H9 (cell line): ENCODE data around the gene GPI. TPM values are rescaled to one million over a fixed set of nuclear protein-coding genes. Genes with fewer than 3 reads are reported as not detected.

ENCODE experiments used
- DNase-seq: peaks from one replicate; pipeline ENCODE4 v3.0.0-alpha.2; 2017
- H2AFZ ChIP-seq: one replicate; pipeline ENCODE4 v1.6.1; 2013; ENCODE audit warnings: mild to moderate bottlenecking, low read length, control low read depth, moderate library complexity
- H2AK5ac ChIP-seq: 2 replicates; pipeline ENCODE4 v1.6.1; 2013; ENCODE audit warnings: low read length, control low read depth, mixed read lengths; ENCODE audit not compliant: insufficient read length
- H2BK120ac ChIP-seq: one replicate; pipeline ENCODE4 v1.6.1; 2013; ENCODE audit warnings: low read depth, mild to moderate bottlenecking, low read length, control low read depth, inconsistent platforms; ENCODE audit not compliant: poor library complexity, severe bottlenecking
- H2BK12ac ChIP-seq: 2 replicates; pipeline ENCODE4 v1.6.1; 2013; ENCODE audit warnings: low read length, control low read depth, mixed read lengths, low read depth; ENCODE audit not compliant: insufficient read length
- H2BK15ac ChIP-seq: 2 replicates; pipeline ENCODE4 v1.6.1; 2013; ENCODE audit warnings: low read depth, low read length, control low read depth
- H2BK20ac ChIP-seq: one replicate; pipeline ENCODE4 v1.6.1; 2013; ENCODE audit warnings: low read depth, mild to moderate bottlenecking, low read length, control low read depth, inconsistent platforms; ENCODE audit not compliant: poor library complexity, severe bottlenecking
- H2BK5ac ChIP-seq: 2 replicates; pipeline ENCODE4 v1.6.1; 2013; ENCODE audit warnings: low read length, control low read depth, mixed read lengths; ENCODE audit not compliant: insufficient read length
- H3K14ac ChIP-seq: 2 replicates; pipeline ENCODE4 v1.6.1; 2013; ENCODE audit warnings: low read length, control low read depth; ENCODE audit not compliant: insufficient read depth
- H3K18ac ChIP-seq: 2 replicates; pipeline ENCODE4 v1.6.1; 2013; ENCODE audit warnings: low read depth, mild to moderate bottlenecking, mixed read lengths, low read length, control low read depth; ENCODE audit not compliant: insufficient read length
- H3K23ac ChIP-seq: 2 replicates; pipeline ENCODE4 v1.6.1; 2013; ENCODE audit warnings: low read length, control low read depth, mixed read lengths, low read depth; ENCODE audit not compliant: insufficient read length
- H3K23me2 ChIP-seq: 2 replicates; pipeline ENCODE4 v1.6.1; 2013; ENCODE audit warnings: low read depth, mild to moderate bottlenecking, mixed read lengths, low read length, control low read depth; ENCODE audit not compliant: insufficient read length, poor library complexity, severe bottlenecking
- H3K27ac ChIP-seq: 2 replicates; pipeline ENCODE4 v1.5.1; 2013; ENCODE audit warnings: low read length, control low read depth, mixed read lengths, low read depth; ENCODE audit not compliant: insufficient read length
- H3K27me3 ChIP-seq: 2 replicates; pipeline ENCODE4 v1.6.1; 2013; ENCODE audit warnings: low read length, control low read depth, inconsistent platforms; ENCODE audit not compliant: insufficient read depth
- H3K4ac ChIP-seq: 2 replicates; pipeline ENCODE4 v1.6.1; 2013; ENCODE audit warnings: low read depth, mild to moderate bottlenecking, control low read depth, inconsistent platforms, low read length, moderate library complexity
- H3K4me1 ChIP-seq: 2 replicates; pipeline ENCODE4 v1.6.1; 2013; ENCODE audit warnings: low read length, control low read depth, inconsistent platforms; ENCODE audit not compliant: insufficient read depth
- H3K4me2 ChIP-seq: 2 replicates; pipeline ENCODE4 v1.6.1; 2013; ENCODE audit warnings: low read length, control low read depth, mixed read lengths; ENCODE audit not compliant: insufficient read length, insufficient read depth
- H3K56ac ChIP-seq: 2 replicates; pipeline ENCODE4 v1.6.1; 2013; ENCODE audit warnings: low read depth, mild to moderate bottlenecking, mixed read lengths, low read length, control low read depth; ENCODE audit not compliant: insufficient read length
- H3K79me1 ChIP-seq: 2 replicates; pipeline ENCODE4 v1.6.1; 2013; ENCODE audit warnings: low read depth, mild to moderate bottlenecking, moderate library complexity, low read length, control low read depth, inconsistent platforms; ENCODE audit not compliant: insufficient read depth, poor library complexity, severe bottlenecking
- H3K79me2 ChIP-seq: 2 replicates; pipeline ENCODE4 v1.6.1; 2013; ENCODE audit warnings: low read length, control low read depth, inconsistent platforms; ENCODE audit not compliant: insufficient read depth
- H3K9ac ChIP-seq: 2 replicates; pipeline ENCODE4 v1.6.1; 2013; ENCODE audit warnings: low read length, control low read depth, mixed read lengths; ENCODE audit not compliant: insufficient read length; ENCODE audit errors: extremely low read depth
- H3K9me3 ChIP-seq: one replicate; pipeline ENCODE4 v1.6.1; 2013; ENCODE audit warnings: low read depth, low read length, inconsistent platforms; ENCODE audit not compliant: control insufficient read depth
- H3T11ph ChIP-seq: one replicate; pipeline ENCODE4 v1.6.1; 2013; ENCODE audit warnings: mild to moderate bottlenecking, low read length, control low read depth, inconsistent platforms
- H4K20me1 ChIP-seq: one replicate; pipeline ENCODE4 v1.6.1; 2013; ENCODE audit not compliant: control insufficient read depth, insufficient read length, insufficient read depth
- H4K5ac ChIP-seq: 2 replicates; pipeline ENCODE4 v1.6.1; 2013; ENCODE audit warnings: low read depth, mild to moderate bottlenecking, mixed read lengths, low read length, control low read depth; ENCODE audit not compliant: insufficient read length
- H4K8ac ChIP-seq: replicated peaks from 2 replicates; pipeline ENCODE4 v1.6.1; 2013; ENCODE audit warnings: low read length, control low read depth, mixed read lengths, low read depth; ENCODE audit not compliant: insufficient read length
- H4K91ac ChIP-seq: 2 replicates; pipeline ENCODE4 v1.6.1; 2013; ENCODE audit warnings: low read depth, mild to moderate bottlenecking, moderate library complexity, mixed read lengths, low read length, control low read depth; ENCODE audit not compliant: insufficient read length
- H3K27ac Mint-ChIP-seq, 3 experiments: 2 replicates in 2 of 3; 3 replicates in 1 of 3; pipeline ENCODE4 v1.8.0; 2020 to 2021; ENCODE audit warnings: mixed read lengths in 3 of 3, mild to moderate bottlenecking in 1 of 3, moderate library complexity in 1 of 3
- H3K27me3 Mint-ChIP-seq: 2 replicates; pipeline ENCODE4 v1.8.0; 2021; ENCODE audit warnings: low read depth, mild to moderate bottlenecking, moderate library complexity, mixed read lengths
- H3K36me3 Mint-ChIP-seq, 3 experiments: 2 replicates in 2 of 3; 3 replicates in 1 of 3; pipeline ENCODE4 v1.8.0; 2020 to 2021; ENCODE audit warnings: low read depth in 3 of 3, mixed read lengths in 3 of 3; ENCODE audit not compliant: insufficient read depth in 1 of 3
- H3K4me1 Mint-ChIP-seq, 2 experiments: 2 replicates each; pipeline ENCODE4 v1.8.0; 2020; ENCODE audit warnings: mixed read lengths in 2 of 2
- H3K4me3 Mint-ChIP-seq, 2 experiments: 2 replicates in 1 of 2; 3 replicates in 1 of 2; pipeline ENCODE4 v1.8.0; 2020 to 2021; ENCODE audit warnings: mild to moderate bottlenecking in 2 of 2, mixed read lengths in 2 of 2, moderate library complexity in 1 of 2
- H3K9me3 Mint-ChIP-seq, 2 experiments: 2 replicates in 1 of 2; 3 replicates in 1 of 2; pipeline ENCODE4 v1.8.0; 2020; ENCODE audit warnings: mild to moderate bottlenecking in 2 of 2, mixed read lengths in 2 of 2, moderate library complexity in 1 of 2
- WGBS: extraction: QIAGEN DNeasy Blood & Tissue Kit; methylation state at CpG from one replicate; pipeline ENCODE4 v1.1.7; 2013; ENCODE audit warnings: missing lambda C conversion rate, low lambda C conversion rate, mixed read lengths; ENCODE audit not compliant: insufficient read length; ENCODE audit errors: extremely low coverage; 5-methylcytosine and 5-hydroxymethylcytosine counted together
- total RNA-seq: library from RNA; stranded (reverse); gene quantifications from 2 replicates; pipeline ENCODE4 v1.2.1, GENCODE V29; 2021
- TF ChIP-seq, protein P1 (sequence below): fragments of 200-600 bp; sonication (generic); conservative IDR thresholded peaks from 3 replicates; pipeline ENCODE4 v1.8.0; 2021; ENCODE audit warnings: antibody characterized with exemption, mild to moderate bottlenecking

GPI gene
- total RNA-seq, 1 experiment from 2014 or later, result 373 TPM

DNA sequence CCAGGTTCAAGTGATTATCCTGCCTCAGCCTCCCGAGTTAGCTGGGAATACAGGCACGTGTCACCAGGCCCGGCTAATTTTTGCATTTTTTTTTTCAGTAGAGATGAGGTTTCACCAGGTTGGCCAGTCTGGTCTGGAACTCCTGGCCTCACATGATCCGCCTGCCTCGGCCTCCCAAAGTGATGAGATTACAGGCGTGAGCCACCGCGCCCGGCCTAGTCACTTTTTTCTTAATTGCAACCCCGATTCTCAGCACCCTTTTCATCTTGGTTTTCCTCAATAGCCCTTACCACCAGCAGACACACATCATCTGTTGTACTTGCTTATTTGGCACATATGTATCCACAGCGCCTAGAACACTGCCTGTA is 550 bp upstream of the GPI start:
- H3K23ac ChIP-seq, result no peak overlapping the region
- H3K14ac ChIP-seq, result no peak overlapping the region
- H3K56ac ChIP-seq, result no peak overlapping the region
- H4K8ac ChIP-seq, result no peak overlapping the region
- H2BK20ac ChIP-seq, result no peak overlapping the region
- H3K9ac ChIP-seq, result no peak overlapping the region
- no peak overlapping the region for H2BK15ac ChIP-seq
- TF ChIP-seq, protein P1, sequence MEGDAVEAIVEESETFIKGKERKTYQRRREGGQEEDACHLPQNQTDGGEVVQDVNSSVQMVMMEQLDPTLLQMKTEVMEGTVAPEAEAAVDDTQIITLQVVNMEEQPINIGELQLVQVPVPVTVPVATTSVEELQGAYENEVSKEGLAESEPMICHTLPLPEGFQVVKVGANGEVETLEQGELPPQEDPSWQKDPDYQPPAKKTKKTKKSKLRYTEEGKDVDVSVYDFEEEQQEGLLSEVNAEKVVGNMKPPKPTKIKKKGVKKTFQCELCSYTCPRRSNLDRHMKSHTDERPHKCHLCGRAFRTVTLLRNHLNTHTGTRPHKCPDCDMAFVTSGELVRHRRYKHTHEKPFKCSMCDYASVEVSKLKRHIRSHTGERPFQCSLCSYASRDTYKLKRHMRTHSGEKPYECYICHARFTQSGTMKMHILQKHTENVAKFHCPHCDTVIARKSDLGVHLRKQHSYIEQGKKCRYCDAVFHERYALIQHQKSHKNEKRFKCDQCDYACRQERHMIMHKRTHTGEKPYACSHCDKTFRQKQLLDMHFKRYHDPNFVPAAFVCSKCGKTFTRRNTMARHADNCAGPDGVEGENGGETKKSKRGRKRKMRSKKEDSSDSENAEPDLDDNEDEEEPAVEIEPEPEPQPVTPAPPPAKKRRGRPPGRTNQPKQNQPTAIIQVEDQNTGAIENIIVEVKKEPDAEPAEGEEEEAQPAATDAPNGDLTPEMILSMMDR, result no peak
- no peaks in the 10 kb centered on the region for H3K27me3 ChIP-seq
- no peak overlapping the region for H2BK5ac ChIP-seq
- Mint-ChIP-seq H3K36me3 (peaks cover 25 to 36% (median 34%) of the 10 kb centered on the region in 3 experiments), H3K4me3 (peak overlapping the region; percentile 91 to 97), H3K4me1 (peaks cover 33 to 39% of the 10 kb centered on the region in 2 experiments), H3K27ac (peak overlapping the region in 1 of 3 experiments; percentile 2; a peak in 1 of 7 replicates), H3K27me3 (peaks cover 1% of the 10 kb centered on the region), H3K9me3 (no peaks in the 10 kb centered on the region)
- H4K5ac ChIP-seq, result no peak overlapping the region
- H3K4me2 ChIP-seq, result peak overlapping the region; percentile 24
- H2BK120ac ChIP-seq, result no peak overlapping the region
- H2AFZ ChIP-seq, result no peak overlapping the region
- H3K18ac ChIP-seq, result no peak overlapping the region
- no peak overlapping the region for H4K91ac ChIP-seq
- H2BK12ac ChIP-seq, result no peak overlapping the region
- H3K4me1 ChIP-seq, result peaks cover 2% of the 10 kb centered on the region; the same call in 1 of the 2 replicates
- no peak overlapping the region for H3K27ac ChIP-seq
- no peaks in the 10 kb centered on the region for H3K9me3 ChIP-seq
- H3K23me2 ChIP-seq, result peaks cover 7% of the 10 kb centered on the region
- H3K79me1 ChIP-seq, result peaks cover 11% of the 10 kb centered on the region
- peaks cover 3% of the 10 kb centered on the region for H4K20me1 ChIP-seq
- H3K79me2 ChIP-seq, result peaks cover 7% of the 10 kb centered on the region; the same call in 1 of the 2 replicates
- no CpG with 5 or more reads among the region's 11 CpGs for WGBS
- no peak overlapping the region for H2AK5ac ChIP-seq
- no peak for DNase-seq
- H3T11ph ChIP-seq, result no peak overlapping the region
- H3K4ac ChIP-seq, result no peak overlapping the region
